NCI-H82 treated with DMSO at 0.1 percent for 48 hours (cell line): Measurements from ENCODE around the gene ROBO1.
"Not testable (repeated sequence)": the region's sequence is repeated elsewhere in the genome, so short reads cannot be mapped to it uniquely, and the experiment has no call there.

Experiments
- DNase-seq: peaks from one replicate; lab custom pipeline; 2025; ENCODE audit not compliant: unreplicated experiment; lab: John Stamatoyannopoulos, UW

The ROBO1 gene

GRCh38 chr3:79383402-79384012 is 384.3 kb downstream of the ROBO1 start:
- DNase-seq, result no peak

- no peak for DNase-seq
Observed at GRCh38 chr3:79380581-79380980, 387.2 kb downstream of the ROBO1 start.

DNA sequence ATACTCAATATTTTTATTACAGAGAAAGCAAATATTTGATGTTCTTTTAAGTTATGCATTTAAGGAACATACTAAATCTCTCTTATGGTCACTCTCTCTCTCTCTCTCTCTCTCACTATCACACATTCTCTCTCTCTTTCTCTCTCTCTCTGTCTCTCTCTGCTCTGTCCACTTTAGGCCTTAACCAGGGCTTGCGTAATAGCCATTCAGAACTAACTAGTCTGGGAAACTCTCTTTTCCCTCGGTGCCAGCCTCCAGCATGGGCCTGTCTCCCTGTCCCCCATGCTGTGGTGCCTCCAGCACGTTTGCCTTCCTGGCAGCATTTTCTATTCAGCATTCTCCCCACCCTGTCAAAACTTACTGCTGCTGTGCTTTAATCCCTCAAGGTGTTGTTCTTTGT is 389.7 kb downstream of the ROBO1 start:
- DNase-seq, result no peak

DNA sequence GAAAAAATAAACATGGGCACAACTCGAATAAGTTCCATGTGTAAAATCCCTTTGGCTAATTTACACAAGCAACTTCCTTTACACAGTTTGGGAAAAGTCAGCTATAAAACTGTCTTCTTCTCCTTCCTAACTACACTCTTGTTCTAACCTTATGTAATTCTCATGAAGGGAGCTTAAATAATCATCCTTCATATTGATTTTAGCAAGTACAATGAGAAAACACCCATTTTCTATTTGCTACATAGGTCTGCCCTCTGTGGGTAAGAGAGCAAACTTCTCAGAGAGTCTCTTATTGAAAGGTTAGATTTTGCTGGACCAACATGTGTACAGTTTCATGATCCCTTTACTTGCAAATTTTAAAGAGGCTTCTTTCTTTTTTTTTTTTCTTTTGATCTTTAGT is 398.5 kb downstream of the ROBO1 start:
- DNase-seq, result no peak

- DNase-seq, result no peak
Observed at GRCh38 chr3:79368403-79368802, 399.4 kb downstream of the ROBO1 start.

GRCh38 chr3:79367803-79368202 is 400.0 kb downstream of the ROBO1 start:
- DNase-seq, result no peak

DNA sequence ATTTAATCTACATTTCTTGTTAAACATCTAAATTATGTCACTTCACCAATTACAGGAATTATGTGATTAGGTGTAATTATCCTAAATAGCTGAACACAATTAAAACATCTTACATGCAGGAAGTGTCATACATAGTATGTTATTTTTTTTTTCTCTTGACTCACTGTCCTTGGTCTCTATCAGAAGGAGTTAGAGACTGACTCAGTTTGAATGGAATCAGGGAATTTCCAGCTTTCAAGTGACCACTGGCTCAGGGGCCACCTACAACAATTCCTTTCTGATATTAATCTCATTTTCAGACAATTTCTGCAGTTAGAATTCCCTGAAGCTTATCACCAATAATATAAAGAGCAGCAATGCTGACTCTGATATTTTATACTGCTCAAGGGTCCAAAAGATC is 400.7 kb downstream of the ROBO1 start:
- no peak for DNase-seq

- DNase-seq, result no peak
Observed at GRCh38 chr3:79366414-79366813, 401.4 kb downstream of the ROBO1 start.

GRCh38 chr3:79364784-79365183 is 403.0 kb downstream of the ROBO1 start:
- no peak for DNase-seq

DNA sequence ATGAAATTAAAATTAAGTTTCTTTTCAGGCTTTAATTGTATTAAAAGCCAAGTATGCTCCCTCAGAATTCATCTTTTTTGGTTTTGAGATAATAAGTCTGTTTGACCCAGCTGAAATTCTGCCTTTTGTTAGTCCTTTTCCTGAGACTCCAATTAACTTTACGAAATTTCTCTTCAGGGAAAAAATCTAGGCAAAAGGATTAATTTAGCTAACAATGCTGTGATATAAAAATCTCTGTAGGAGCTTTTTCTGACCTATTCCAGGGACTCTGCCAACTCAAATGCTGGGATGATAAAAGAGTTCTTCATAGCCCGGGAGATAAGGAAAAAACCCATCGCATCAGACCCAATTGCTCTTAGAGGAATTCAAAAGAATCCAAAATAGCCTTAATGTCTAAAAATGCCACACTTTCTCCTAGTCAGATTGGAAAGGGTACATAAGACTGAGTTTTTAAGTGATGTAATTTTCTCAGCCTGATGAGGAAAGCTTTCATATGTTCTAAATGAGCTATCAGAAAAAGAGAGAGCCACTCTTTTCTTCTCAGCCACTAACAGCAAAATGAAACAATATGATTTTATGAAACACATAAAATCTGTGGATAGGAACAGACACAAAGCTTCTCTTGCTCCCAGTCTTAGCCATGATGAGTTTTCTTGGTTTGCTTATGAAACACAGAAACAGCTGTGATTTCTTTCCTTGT is 405.1 kb downstream of the ROBO1 start:
- DNase-seq, result no peak

DNA sequence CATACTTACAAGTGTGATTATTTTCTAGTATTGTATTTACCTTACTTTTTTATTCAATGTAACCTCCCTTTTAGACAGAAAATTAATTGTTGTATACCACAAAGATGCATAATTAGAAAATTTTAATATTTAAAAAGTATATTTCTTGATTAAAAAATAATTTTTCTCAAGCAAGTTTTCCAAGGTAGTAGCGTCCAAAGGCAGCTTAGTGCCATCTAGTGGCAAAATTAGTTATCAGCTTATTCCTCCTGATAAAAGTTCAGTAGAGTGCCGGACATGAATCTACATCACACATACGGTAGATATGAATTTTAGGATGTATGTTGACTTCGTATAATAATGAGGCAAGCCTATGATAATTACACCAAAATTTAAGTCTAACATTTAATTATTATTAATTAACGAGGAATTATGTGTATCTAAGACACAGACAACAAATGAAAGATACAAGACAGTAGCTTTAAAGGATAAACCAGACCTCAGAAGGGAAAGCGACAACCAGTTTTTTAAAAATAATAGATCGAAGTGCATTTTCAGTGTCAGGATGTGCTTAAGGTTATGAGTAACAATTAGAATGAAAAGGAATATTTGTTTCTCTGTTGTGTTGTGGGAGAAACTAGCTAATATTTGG is 405.9 kb downstream of the ROBO1 start:
- peak; percentile 33 for DNase-seq

DNA sequence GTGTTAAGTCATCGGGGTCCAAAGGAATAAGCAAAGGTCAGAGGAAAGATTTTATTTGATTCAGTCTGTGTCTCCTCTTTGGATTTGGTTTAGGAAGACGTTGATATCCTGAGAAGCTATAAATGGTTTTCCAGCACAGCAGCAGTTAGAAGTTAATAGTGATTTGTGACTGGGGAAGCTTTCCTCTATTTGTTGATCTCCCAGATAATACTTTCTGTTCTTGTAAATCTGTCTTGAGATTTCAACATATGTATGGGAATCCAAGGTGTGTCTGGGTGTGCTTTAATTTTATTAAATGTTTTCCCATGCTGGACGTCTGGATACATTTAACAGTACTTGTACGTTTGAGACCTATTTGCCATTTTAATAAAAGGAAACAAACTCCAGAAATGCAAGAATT is 409.5 kb downstream of the ROBO1 start:
- DNase-seq, result no peak

- DNase-seq, result no peak
Observed at GRCh38 chr3:79354179-79354688, 413.6 kb downstream of the ROBO1 start.

DNA sequence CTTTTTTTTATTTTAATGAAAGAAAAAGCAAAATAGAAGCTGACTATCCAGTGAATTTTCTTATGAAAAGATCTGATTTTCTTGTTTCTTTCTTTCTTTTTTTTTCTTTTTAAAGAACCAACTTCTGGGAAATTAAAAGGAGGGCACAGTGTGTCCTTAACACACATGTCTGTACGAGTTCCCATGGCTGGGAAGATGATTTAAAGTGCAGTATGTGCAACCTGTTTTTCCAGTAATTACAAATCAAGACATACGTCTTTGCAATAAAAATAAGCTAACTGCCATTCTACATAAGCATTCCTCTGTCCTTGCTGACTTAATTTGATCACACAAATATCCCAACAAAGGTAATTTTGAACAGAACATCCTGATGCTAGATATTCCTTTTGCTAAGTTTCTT is 416.1 kb downstream of the ROBO1 start:
- no peak for DNase-seq

GRCh38 chr3:79344876-79345871 is 422.6 kb downstream of the ROBO1 start:
- no peak for DNase-seq

DNA sequence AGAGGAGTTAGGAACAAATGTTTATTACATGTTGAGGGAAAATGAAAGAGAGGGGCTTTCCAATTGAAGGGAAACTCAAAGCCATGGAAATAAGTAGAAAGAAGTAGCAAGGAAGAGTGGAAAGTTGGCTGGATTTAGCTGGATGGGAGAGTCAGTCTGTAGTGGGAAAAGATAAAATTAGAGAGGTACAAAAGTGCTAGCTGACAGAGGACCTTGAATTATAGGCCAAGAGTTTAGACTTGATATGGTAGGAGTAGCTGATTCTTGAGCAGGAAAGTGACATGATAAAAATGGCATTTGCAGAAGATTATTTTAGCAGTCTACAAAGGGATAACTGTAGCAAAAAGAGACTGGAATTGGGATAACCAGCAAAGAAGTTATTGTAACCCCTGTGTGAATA is 425.8 kb downstream of the ROBO1 start:
- DNase-seq, result no peak

GRCh38 chr3:79339846-79340245 is 428.0 kb downstream of the ROBO1 start:
- no peak for DNase-seq

- DNase-seq, result no peak
Observed at GRCh38 chr3:79337798-79338197, 430.0 kb downstream of the ROBO1 start.

- DNase-seq, result no peak
Observed at GRCh38 chr3:79329154-79329553, 438.6 kb downstream of the ROBO1 start.

DNA sequence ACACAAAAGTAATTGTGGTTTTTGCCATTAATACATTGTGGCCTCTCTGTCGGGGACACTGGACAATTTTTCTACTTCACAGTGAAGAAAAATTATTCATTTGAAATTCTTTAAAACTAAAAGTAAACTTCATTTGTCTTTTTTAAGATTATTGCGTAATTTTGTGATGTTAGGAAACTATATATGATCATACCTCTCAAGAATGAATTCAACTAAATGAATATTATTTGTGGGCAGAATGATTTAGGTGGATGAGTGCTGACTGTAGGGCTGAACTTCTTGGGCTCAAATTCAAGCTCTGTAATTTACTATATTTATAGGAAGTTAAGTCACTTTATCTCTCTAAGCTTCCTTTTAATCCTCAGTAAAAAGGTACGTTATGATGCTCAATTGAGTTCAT is 441.2 kb downstream of the ROBO1 start:
- no peak for DNase-seq

GRCh38 chr3:79325833-79326383 is 441.9 kb downstream of the ROBO1 start:
- not testable (repeated sequence) for DNase-seq
